OCI-LY3 (cell line): ENCODE data around the gene PRDM16.

Experiments used
- H2AFZ ChIP-seq: fragments of 200-600, 300-600 bp; shearing (Covaris generic); 2 replicates; pipeline ENCODE4 v1.6.0; 2014; ENCODE audit warnings: antibody characterized with exemption, low read depth, low read length
- H3K27ac ChIP-seq: fragments of 200-600, 300-600 bp; sonication (generic); 2 replicates; pipeline ENCODE4 v1.5.1; 2014; ENCODE audit warnings: mild to moderate bottlenecking, low read length, moderate library complexity, mixed read lengths
- H3K27me3 ChIP-seq: fragments of 200-600, 300-600 bp; sonication (generic); 2 replicates; pipeline ENCODE4 v1.6.1; 2014; ENCODE audit warnings: low read depth, low read length, mixed read lengths
- H3K36me3 ChIP-seq: fragments of 200-600, 300-600 bp; sonication (generic); replicated peaks from 2 replicates; pipeline ENCODE3; 2014; ENCODE audit warnings: low read depth, low read length, mixed read lengths
- H3K4me1 ChIP-seq: fragments of 300-600, 200-600 bp; sonication (generic); 2 replicates; pipeline ENCODE4 v1.6.1; 2014; ENCODE audit warnings: low read length, mixed read lengths
- H3K4me2 ChIP-seq: fragments of 200-600, 300-600 bp; sonication (generic); 2 replicates; pipeline ENCODE4 v1.6.1; 2014; ENCODE audit warnings: low read length, mixed read lengths
- H3K4me3 ChIP-seq: fragments of 300-600, 200-600 bp; sonication (generic); 2 replicates; pipeline ENCODE4 v1.5.1; 2014; ENCODE audit warnings: antibody characterized with exemption, mild to moderate bottlenecking, low read length, moderate library complexity
- H3K79me2 ChIP-seq: fragments of 300-600, 200-600 bp; shearing (Covaris generic); 2 replicates; pipeline ENCODE4 v1.6.1; 2014; ENCODE audit warnings: mild to moderate bottlenecking, low read length, mixed read lengths
- H3K9ac ChIP-seq: fragments of 300-600, 200-600 bp; shearing (Covaris generic); 2 replicates; pipeline ENCODE4 v1.6.0; 2014; ENCODE audit warnings: mild to moderate bottlenecking, low read length, moderate library complexity
- H3K9me3 ChIP-seq: fragments of 200-600, 300-600 bp; shearing (Covaris generic); 2 replicates; pipeline ENCODE4 v1.6.1; 2014; ENCODE audit warnings: low read length, mixed read lengths; ENCODE audit not compliant: insufficient read depth
- H4K20me1 ChIP-seq: fragments of 200-600, 300-600 bp; sonication (generic); 2 replicates; pipeline ENCODE4 v1.6.1; 2016; ENCODE audit warnings: low read length, mixed read lengths; ENCODE audit not compliant: insufficient read depth
- EZH2phosphoT487 ChIP-seq: fragments of 200-600 bp; shearing (Covaris generic); IDR thresholded peaks from 2 replicates; pipeline ENCODE4 v1.6.1; 2018; ENCODE audit warnings: antibody characterized with exemption, mixed run types, low read depth
- TF ChIP-seq, protein P1 (sequence below): fragments of 200-600, 300-600 bp; sonication (generic); IDR thresholded peaks from 2 replicates; pipeline ENCODE4 v1.5.1; 2014; ENCODE audit warnings: antibody characterized with exemption, low read length, low read depth

PRDM16 gene

DNA sequence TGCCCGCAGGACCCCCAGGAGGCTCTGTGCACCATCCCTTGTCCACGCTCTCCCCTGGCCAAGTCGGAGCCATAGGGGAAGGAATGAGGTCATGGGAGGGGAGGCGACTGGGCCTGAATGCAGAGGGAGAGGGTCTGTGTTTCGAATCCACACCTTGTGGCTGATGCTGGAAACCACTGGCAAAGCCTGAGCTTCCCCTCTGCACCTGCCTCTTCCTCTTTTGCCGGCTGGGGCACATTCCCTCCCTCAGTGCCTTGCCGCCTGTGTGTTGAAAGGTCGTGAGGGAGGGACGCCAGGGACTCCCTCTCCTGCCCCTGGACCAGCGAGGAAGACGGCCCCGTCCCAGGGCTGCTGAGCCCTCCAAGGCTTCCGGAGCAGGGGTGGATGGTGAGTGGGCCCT, 27.3 kb downstream of the PRDM16 start:
- Histone ChIP-seq H2AFZ (no peak overlapping the region), H4K20me1 (no peaks in the 10 kb centered on the region), H3K9me3 (no peaks in the 10 kb centered on the region), H3K9ac (no peak overlapping the region), H3K4me2 (no peak overlapping the region), H3K79me2 (no peaks in the 10 kb centered on the region), H3K4me3 (no peak overlapping the region), H3K27ac (no peak overlapping the region), H3K27me3 (no peaks in the 10 kb centered on the region), H3K4me1 (no peaks in the 10 kb centered on the region), H3K36me3 (no peaks in the 10 kb centered on the region)
- no peak for TF ChIP-seq EZH2phosphoT487
- TF ChIP-seq, protein P1, sequence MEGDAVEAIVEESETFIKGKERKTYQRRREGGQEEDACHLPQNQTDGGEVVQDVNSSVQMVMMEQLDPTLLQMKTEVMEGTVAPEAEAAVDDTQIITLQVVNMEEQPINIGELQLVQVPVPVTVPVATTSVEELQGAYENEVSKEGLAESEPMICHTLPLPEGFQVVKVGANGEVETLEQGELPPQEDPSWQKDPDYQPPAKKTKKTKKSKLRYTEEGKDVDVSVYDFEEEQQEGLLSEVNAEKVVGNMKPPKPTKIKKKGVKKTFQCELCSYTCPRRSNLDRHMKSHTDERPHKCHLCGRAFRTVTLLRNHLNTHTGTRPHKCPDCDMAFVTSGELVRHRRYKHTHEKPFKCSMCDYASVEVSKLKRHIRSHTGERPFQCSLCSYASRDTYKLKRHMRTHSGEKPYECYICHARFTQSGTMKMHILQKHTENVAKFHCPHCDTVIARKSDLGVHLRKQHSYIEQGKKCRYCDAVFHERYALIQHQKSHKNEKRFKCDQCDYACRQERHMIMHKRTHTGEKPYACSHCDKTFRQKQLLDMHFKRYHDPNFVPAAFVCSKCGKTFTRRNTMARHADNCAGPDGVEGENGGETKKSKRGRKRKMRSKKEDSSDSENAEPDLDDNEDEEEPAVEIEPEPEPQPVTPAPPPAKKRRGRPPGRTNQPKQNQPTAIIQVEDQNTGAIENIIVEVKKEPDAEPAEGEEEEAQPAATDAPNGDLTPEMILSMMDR = no peak

DNA sequence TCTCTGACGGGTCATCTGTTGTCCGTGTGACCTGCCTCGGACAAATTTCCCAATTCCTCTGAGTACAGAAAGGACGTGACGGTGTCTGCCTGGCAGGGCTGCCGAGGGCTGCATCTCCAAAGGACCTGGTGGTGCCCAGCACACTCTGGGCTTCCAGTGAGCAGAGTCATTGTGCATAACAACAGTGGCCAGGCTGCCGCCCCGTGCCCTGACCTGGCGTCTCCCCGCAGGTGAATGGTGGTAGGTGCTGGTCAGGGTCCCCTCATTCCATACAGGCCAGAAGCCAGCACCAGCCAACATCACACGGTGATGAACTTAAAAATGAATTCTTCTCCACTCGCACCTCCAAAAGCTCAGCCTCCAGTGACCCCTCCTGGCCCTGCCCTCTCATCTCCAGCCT, 28.2 kb downstream of the PRDM16 start:
- TF ChIP-seq, protein P1 = no peak
- TF ChIP-seq EZH2phosphoT487 = no peak
- H3K4me2 ChIP-seq = no peak overlapping the region
- H3K79me2 ChIP-seq = no peaks in the 10 kb centered on the region
- H3K4me3 ChIP-seq = no peak overlapping the region
- no peak overlapping the region for H3K27ac ChIP-seq
- H3K36me3 ChIP-seq = no peaks in the 10 kb centered on the region
- no peaks in the 10 kb centered on the region for H3K4me1 ChIP-seq
- H3K27me3 ChIP-seq = no peaks in the 10 kb centered on the region
- H3K9ac ChIP-seq = no peak overlapping the region
- H2AFZ ChIP-seq = no peak overlapping the region
- H4K20me1 ChIP-seq = no peaks in the 10 kb centered on the region
- H3K9me3 ChIP-seq = no peaks in the 10 kb centered on the region

DNA sequence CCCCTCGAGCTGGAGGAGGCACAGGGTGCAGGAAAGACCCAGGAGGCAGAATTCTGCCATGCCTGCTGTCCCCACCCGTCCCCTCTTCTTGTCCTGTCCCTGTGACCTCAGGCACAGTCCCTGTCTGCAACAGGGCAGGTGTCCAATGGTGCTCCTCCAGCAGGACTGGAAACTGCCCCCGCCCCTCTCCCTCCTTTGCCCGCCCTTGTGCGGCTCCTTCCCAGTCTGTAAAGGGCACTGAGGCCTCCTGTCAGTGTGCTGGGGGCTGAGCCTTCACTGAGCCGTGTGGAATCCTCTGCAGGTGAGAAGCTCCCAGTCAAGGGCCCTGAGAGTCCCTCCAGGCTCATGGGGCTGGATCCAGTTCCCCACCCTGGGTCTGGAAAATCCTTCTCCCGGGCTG, 28.9 kb downstream of the PRDM16 start:
- no peak overlapping the region for H2AFZ ChIP-seq
- no peak overlapping the region for H3K27ac ChIP-seq
- no peak for TF ChIP-seq EZH2phosphoT487
- TF ChIP-seq, protein P1 = no peak
- H4K20me1 ChIP-seq = no peaks in the 10 kb centered on the region
- H3K9ac ChIP-seq = no peak overlapping the region
- no peaks in the 10 kb centered on the region for H3K79me2 ChIP-seq
- H3K4me1 ChIP-seq = no peaks in the 10 kb centered on the region
- H3K27me3 ChIP-seq = no peaks in the 10 kb centered on the region
- no peak overlapping the region for H3K4me2 ChIP-seq
- no peaks in the 10 kb centered on the region for H3K9me3 ChIP-seq
- H3K36me3 ChIP-seq = no peaks in the 10 kb centered on the region
- H3K4me3 ChIP-seq = no peak overlapping the region

DNA sequence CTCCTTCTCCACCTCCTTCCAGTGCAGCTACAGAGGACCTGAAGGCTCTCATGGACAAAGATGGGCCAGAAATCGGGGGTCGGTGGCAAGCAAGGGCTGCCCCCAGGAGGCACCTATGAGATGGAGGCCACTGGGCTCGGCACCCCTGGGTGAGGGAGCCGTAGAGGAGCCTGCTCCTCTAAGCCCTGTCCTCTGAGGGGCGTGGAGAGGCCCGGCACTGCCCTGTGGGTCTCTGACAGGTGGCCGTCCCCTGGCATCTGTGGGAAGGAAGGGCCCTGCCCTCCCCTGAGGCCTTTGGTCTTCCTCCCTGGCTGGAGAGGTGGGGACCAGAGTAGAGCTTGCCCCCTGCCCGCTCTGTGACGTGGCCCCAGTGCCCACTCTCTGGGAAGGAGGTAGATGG, 30.9 kb downstream of the PRDM16 start:
- Histone ChIP-seq H3K4me3 (no peak overlapping the region), H3K27me3 (no peaks in the 10 kb centered on the region), H3K79me2 (no peaks in the 10 kb centered on the region), H3K4me1 (no peaks in the 10 kb centered on the region), H3K4me2 (no peak overlapping the region), H4K20me1 (no peaks in the 10 kb centered on the region), H3K9ac (no peak overlapping the region), H3K9me3 (no peaks in the 10 kb centered on the region), H3K36me3 (no peaks in the 10 kb centered on the region), H3K27ac (no peak overlapping the region), H2AFZ (no peak overlapping the region)
- TF ChIP-seq EZH2phosphoT487 = no peak
- TF ChIP-seq, protein P1 = no peak
